Posterior vena cava (tissue), 2 donors: Measurements from ENCODE around the gene PAFAH2. TPM values are rescaled to one million over a fixed set of nuclear protein-coding genes. Genes with fewer than 3 reads are reported as not detected.
"Not testable (repeated sequence)": the region's sequence is repeated elsewhere in the genome, so short reads cannot be mapped to it uniquely, and the experiment has no call there.

Experiments
- DNase-seq: peaks from one replicate; pipeline ENCODE4 v3.0.0-alpha.2; 2020; ENCODE audit warnings: low spot score
- intact Hi-C, 2 donors: fragments of 100-400 bp; cut with DNase I; formaldehyde crosslinking; loops; one replicate each; pipeline versions ENCODE4 v1.14.1 to v1.14.2; 2022 to 2023
- total RNA-seq, 2 donors: library from RNA; stranded (reverse); fragmentation: NEBNext Ultra II Directional; extraction: Animal tissue kit (Norgen Biotek cat#: 25700); gene quantifications; one replicate each; pipeline ENCODE4 v1.2.1, GENCODE V29; 2021
- donor health status: DM: yes; HTN: yes; CAD: no.
- donor health status: DM: yes; HTN: yes; CAD: no.

PAFAH2 gene
- total RNA-seq, 2 donors from 2014 or later = 7.2 to 7.7 TPM

- no peak for DNase-seq
Observed at GRCh38 chr1:25994402-25995150, 3.3 kb downstream of the PAFAH2 start.

GRCh38 chr1:25993197-25993951 is 4.5 kb downstream of the PAFAH2 start:
- no peak for DNase-seq
- intact Hi-C loops = no loop called here

More at GRCh38 chr1:25994402-25995150, 3.3 kb downstream of the PAFAH2 start:
- intact Hi-C loops = loop anchor here (5.0 kb wide), 1 partner anchor 97 kb away; no protein-coding TSS in a partner anchor

GRCh38 chr1:25992689-25993171 is 5.1 kb downstream of the PAFAH2 start:
- intact Hi-C loops = no loop called here
- no peak for DNase-seq

- intact Hi-C loops = no loop called here
- no peak for DNase-seq
Observed at GRCh38 chr1:25991937-25992688, 5.8 kb downstream of the PAFAH2 start.

GRCh38 chr1:25990702-25991395 is 7.0 kb downstream of the PAFAH2 start:
- intact Hi-C loops = no loop called here
- no peak for DNase-seq

GRCh38 chr1:25990251-25990650 is 7.6 kb downstream of the PAFAH2 start:
- intact Hi-C loops = no loop called here
- DNase-seq = no peak

GRCh38 chr1:25989440-25990234 is 8.2 kb downstream of the PAFAH2 start:
- DNase-seq = no peak
- intact Hi-C loops = no loop called here

- no peak for DNase-seq
- intact Hi-C loops = no loop called here
Observed at GRCh38 chr1:25987951-25988350, 9.9 kb downstream of the PAFAH2 start.

- DNase-seq, intact Hi-C loops: not testable (repeated sequence)
Observed at GRCh38 chr1:25986773-25987172, 11.1 kb downstream of the PAFAH2 start.

GRCh38 chr1:25985670-25986069 is 12.2 kb downstream of the PAFAH2 start:
- intact Hi-C loops = no loop called here
- no peak for DNase-seq

- intact Hi-C loops = no loop called here
- DNase-seq = no peak
Observed at GRCh38 chr1:25985171-25985570, 12.7 kb downstream of the PAFAH2 start.

- no peak for DNase-seq
- intact Hi-C loops = no loop called here
Observed at GRCh38 chr1:25979210-25979609, 18.7 kb downstream of the PAFAH2 start.

GRCh38 chr1:25978403-25978802 is 19.5 kb downstream of the PAFAH2 start:
- intact Hi-C loops = no loop called here
- no peak for DNase-seq

GRCh38 chr1:25977801-25978200 is 20.1 kb downstream of the PAFAH2 start:
- no peak for DNase-seq
- intact Hi-C loops = no loop called here

- DNase-seq = no peak
- intact Hi-C loops = no loop called here
Observed at GRCh38 chr1:25973610-25974321, 24.1 kb downstream of the PAFAH2 start.

- no peak for DNase-seq
- intact Hi-C loops = no loop called here
Observed at GRCh38 chr1:25971811-25972180, 26.1 kb downstream of the PAFAH2 start.

- DNase-seq = no peak
- intact Hi-C loops = no loop called here
Observed at GRCh38 chr1:25971066-25971810, 26.6 kb downstream of the PAFAH2 start.
